ENCODE results near the gene TIMM50. TPM values are rescaled to one million over a fixed set of nuclear protein-coding genes. Genes with fewer than 3 reads are reported as not detected.

Gene TIMM50
- polyA plus RNA-seq, 1 donor from 2014 or later = 66.2 TPM

DNA sequence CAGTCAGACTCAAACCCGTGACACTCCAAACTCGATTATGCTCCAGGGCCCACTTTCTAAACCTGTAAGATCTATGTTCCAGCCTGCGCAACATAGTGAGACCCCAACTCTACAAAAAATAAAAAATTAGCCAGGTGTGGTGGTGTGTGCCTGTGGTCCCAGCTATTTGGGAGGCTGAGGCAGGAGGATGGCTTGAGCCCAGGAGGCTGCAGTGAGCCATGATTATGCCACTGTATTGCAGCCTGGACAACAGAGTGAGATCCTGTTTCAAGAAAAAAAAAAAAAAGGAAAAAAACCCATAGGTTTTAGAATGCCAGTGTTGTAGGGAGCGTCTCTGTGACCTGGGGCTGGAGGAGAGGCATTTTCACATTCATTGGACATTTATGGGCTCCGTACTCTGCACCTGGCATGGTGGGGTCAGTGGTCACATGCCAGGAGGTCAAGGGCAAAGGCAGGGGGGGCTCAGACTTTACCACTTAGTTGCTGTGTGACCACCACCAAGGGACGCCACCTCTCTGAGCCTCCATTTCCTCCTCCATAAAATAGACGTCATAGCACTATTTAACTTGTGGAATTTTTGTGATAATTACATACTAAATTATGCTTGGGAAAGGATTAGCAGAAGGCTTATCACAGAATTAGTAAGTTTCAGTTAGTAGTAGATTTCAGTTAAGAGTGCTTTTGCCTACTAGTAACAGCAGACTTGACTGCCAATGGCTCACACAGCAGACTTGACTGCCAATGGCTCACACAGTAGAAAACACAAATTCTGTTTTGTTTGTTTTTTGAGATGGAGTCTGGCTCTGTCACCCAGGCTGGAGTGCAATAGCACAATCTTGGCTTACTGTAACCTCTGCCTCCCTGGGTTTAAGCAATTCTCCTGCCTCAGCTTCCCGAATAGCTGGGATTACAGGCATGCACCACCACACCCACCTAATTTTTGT lies 40.2 kb downstream of the TIMM50 start:
- Histone ChIP-seq H2AFZ (ENCODE audit: low read depth, low read length) (no peak overlapping the region), H3K9me3 (ENCODE audit: low read length) (no peaks in the 10 kb centered on the region), H3K27ac (ENCODE audit: low read length) (no peak overlapping the region), H3K4me2 (ENCODE audit: low read length) (no peak overlapping the region), H3K36me3 (ENCODE audit: insufficient read depth, low read length) (no peaks in the 10 kb centered on the region), H4K20me1 (ENCODE audit: insufficient read depth) (no peaks in the 10 kb centered on the region), H3K27me3 (ENCODE audit: insufficient read depth, low read depth, low read length) (peaks cover 9% of the 10 kb centered on the region), H3K79me2 (replicated peaks; ENCODE audit: insufficient read depth, low read length) (no peaks in the 10 kb centered on the region), H3F3A (ENCODE audit: insufficient read depth, low read length, poor library complexity, severe bottlenecking) (no peaks in the 10 kb centered on the region), H3K4me3 (ENCODE audit: low read length) (no peak overlapping the region), H3K9ac (ENCODE audit: low read length) (no peak overlapping the region), H3K9me2 (ENCODE audit: insufficient read depth, low read length) (no peaks in the 10 kb centered on the region)
- TF ChIP-seq MXI1 (conservative IDR thresholded peaks at IDR 0.05; ENCODE audit: poor library complexity, severe bottlenecking) = no peak
- no peak for TF ChIP-seq CTCF (IDR thresholded peaks at IDR 0.05; ENCODE audit: poor library complexity, severe bottlenecking)
- no peak for TF ChIP-seq SMC3 (conservative IDR thresholded peaks at IDR 0.05; ENCODE audit: poor library complexity)
- TF ChIP-seq RAD21 (conservative IDR thresholded peaks at IDR 0.05) = no peak
- no peak for TF ChIP-seq EP300 (conservative IDR thresholded peaks at IDR 0.05; ENCODE audit: poor library complexity, severe bottlenecking)
- TF ChIP-seq, protein P1, sequence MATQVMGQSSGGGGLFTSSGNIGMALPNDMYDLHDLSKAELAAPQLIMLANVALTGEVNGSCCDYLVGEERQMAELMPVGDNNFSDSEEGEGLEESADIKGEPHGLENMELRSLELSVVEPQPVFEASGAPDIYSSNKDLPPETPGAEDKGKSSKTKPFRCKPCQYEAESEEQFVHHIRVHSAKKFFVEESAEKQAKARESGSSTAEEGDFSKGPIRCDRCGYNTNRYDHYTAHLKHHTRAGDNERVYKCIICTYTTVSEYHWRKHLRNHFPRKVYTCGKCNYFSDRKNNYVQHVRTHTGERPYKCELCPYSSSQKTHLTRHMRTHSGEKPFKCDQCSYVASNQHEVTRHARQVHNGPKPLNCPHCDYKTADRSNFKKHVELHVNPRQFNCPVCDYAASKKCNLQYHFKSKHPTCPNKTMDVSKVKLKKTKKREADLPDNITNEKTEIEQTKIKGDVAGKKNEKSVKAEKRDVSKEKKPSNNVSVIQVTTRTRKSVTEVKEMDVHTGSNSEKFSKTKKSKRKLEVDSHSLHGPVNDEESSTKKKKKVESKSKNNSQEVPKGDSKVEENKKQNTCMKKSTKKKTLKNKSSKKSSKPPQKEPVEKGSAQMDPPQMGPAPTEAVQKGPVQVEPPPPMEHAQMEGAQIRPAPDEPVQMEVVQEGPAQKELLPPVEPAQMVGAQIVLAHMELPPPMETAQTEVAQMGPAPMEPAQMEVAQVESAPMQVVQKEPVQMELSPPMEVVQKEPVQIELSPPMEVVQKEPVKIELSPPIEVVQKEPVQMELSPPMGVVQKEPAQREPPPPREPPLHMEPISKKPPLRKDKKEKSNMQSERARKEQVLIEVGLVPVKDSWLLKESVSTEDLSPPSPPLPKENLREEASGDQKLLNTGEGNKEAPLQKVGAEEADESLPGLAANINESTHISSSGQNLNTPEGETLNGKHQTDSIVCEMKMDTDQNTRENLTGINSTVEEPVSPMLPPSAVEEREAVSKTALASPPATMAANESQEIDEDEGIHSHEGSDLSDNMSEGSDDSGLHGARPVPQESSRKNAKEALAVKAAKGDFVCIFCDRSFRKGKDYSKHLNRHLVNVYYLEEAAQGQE (IDR thresholded peaks at IDR 0.05; ENCODE audit: borderline replicate concordance) = no peak
- no peak for TF ChIP-seq EZH2 (IDR thresholded peaks at IDR 0.05; ENCODE audit: borderline replicate concordance, insufficient read depth, low read length, poor library complexity, severe bottlenecking)
- TF ChIP-seq TAF1 (IDR thresholded peaks at IDR 0.05; ENCODE audit: low read depth) = no peak
- TF ChIP-seq POLR2AphosphoS5 (IDR thresholded peaks at IDR 0.05) = no peak

DNA sequence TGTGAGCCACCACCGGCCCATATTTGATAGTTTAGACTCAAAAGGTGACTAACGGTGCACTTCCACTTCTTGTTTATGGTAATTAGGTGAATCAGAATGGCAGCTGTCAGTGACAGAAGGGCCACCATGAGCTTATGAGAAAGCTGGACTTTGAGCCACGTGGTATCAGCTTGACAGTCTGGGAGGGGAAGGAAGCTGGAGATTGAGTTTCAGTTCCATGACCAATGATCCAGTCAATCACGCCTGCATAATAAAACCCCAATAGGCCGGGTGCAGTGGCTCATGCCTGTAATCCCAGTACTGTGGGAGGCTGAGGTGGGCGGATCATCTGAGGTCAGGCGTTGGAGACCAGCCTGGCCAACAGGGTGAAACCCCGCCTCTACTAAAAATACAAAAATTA lies 43.9 kb downstream of the TIMM50 start:
- Histone ChIP-seq H3K9ac (ENCODE audit: low read length) (no peak overlapping the region), H3K79me2 (replicated peaks; ENCODE audit: insufficient read depth, low read length) (peaks cover 4% of the 10 kb centered on the region), H3F3A (ENCODE audit: insufficient read depth, low read length, poor library complexity, severe bottlenecking) (no peaks in the 10 kb centered on the region), H3K9me2 (ENCODE audit: insufficient read depth, low read length) (no peaks in the 10 kb centered on the region), H3K27me3 (ENCODE audit: insufficient read depth, low read depth, low read length) (no peaks in the 10 kb centered on the region), H3K36me3 (ENCODE audit: insufficient read depth, low read length) (no peaks in the 10 kb centered on the region), H3K9me3 (ENCODE audit: low read length) (no peaks in the 10 kb centered on the region), H3K27ac (ENCODE audit: low read length) (no peak overlapping the region), H3K4me2 (ENCODE audit: low read length) (no peak overlapping the region), H2AFZ (ENCODE audit: low read depth, low read length) (no peak overlapping the region), H3K4me3 (ENCODE audit: low read length) (no peak overlapping the region), H4K20me1 (ENCODE audit: insufficient read depth) (no peaks in the 10 kb centered on the region)
- no peak for TF ChIP-seq CTCF (IDR thresholded peaks at IDR 0.05; ENCODE audit: poor library complexity, severe bottlenecking)
- no peak for TF ChIP-seq EP300 (conservative IDR thresholded peaks at IDR 0.05; ENCODE audit: poor library complexity, severe bottlenecking)
- TF ChIP-seq RAD21 (conservative IDR thresholded peaks at IDR 0.05) = no peak
- no peak for TF ChIP-seq MXI1 (conservative IDR thresholded peaks at IDR 0.05; ENCODE audit: poor library complexity, severe bottlenecking)
- TF ChIP-seq EZH2 (IDR thresholded peaks at IDR 0.05; ENCODE audit: borderline replicate concordance, insufficient read depth, low read length, poor library complexity, severe bottlenecking) = no peak
- TF ChIP-seq SMC3 (conservative IDR thresholded peaks at IDR 0.05; ENCODE audit: poor library complexity) = no peak
- TF ChIP-seq TAF1 (IDR thresholded peaks at IDR 0.05; ENCODE audit: low read depth) = no peak
- TF ChIP-seq POLR2AphosphoS5 (IDR thresholded peaks at IDR 0.05) = no peak
- TF ChIP-seq, protein P1 (IDR thresholded peaks at IDR 0.05; ENCODE audit: borderline replicate concordance) = no peak

All from neural cell (in vitro differentiated cells).